HL-60 (cell line): ENCODE results near the gene KLHL22.

Source experiments
- DNase-seq, 2 experiments: peaks; one replicate each; pipeline ENCODE4 v3.0.0-alpha.2; 2010 to 2020; ENCODE audit warnings: low read depth in 1 of 2, low spot score in 1 of 2
- H3K27ac ChIP-seq: fragments of 250-450 bp; sonication (Bioruptor Pico); replicated peaks from 2 replicates; pipeline ENCODE4 v1.5.1; 2020; ENCODE audit warnings: mild to moderate bottlenecking, moderate library complexity
- H3K27me3 ChIP-seq: fragments of 250-450 bp; sonication (Bioruptor Pico); 2 replicates; pipeline ENCODE4 v1.5.1; 2021; ENCODE audit warnings: mild to moderate bottlenecking, moderate library complexity; ENCODE audit not compliant: insufficient read depth, poor library complexity, severe bottlenecking
- H3K4me3 ChIP-seq: replicated peaks from 2 replicates; pipeline ENCODE4 v1.5.1; 2011; ENCODE audit warnings: mild to moderate bottlenecking, control low read depth, low read length; ENCODE audit not compliant: insufficient read depth
- CTCF ChIP-seq: IDR thresholded peaks from one replicate; pipeline ENCODE4 v1.5.1; 2011; ENCODE audit warnings: low read length, control low read depth, inconsistent platforms; ENCODE audit not compliant: insufficient read depth
- GABPA ChIP-seq: IDR thresholded peaks from 2 replicates; pipeline ENCODE4 v1.6.1; 2012; ENCODE audit warnings: low read depth
- POLR2AphosphoS5 ChIP-seq: IDR thresholded peaks from 2 replicates; pipeline ENCODE4 v1.6.1; 2012; ENCODE audit warnings: low read depth
- REST ChIP-seq: IDR thresholded peaks from 2 replicates; pipeline ENCODE4 v1.6.1; 2012; ENCODE audit warnings: low read depth; ENCODE audit not compliant: insufficient replicate concordance
- SPI1 ChIP-seq: IDR thresholded peaks from 2 replicates; pipeline ENCODE4 v1.6.1; 2012; ENCODE audit warnings: low read depth, mild to moderate bottlenecking, borderline replicate concordance

Gene KLHL22

GRCh38 chr22:20401376-20402014, 94.1 kb downstream of the KLHL22 start:
- TF ChIP-seq GABPA (no peak), SPI1 (no peak), POLR2AphosphoS5 (no peak), REST (no peak), CTCF (no peak)

GRCh38 chr22:20400606-20401375, 94.8 kb downstream of the KLHL22 start:
- Histone ChIP-seq H3K27me3 (no peaks in the 10 kb centered on the region), H3K27ac (no peak overlapping the region), H3K4me3 (no peak overlapping the region)
- DNase-seq = no peak
- no peak for TF ChIP-seq POLR2AphosphoS5
- TF ChIP-seq CTCF = no peak
- no peak for TF ChIP-seq REST
- no peak for TF ChIP-seq GABPA

More at GRCh38 chr22:20401376-20402014, 94.1 kb downstream of the KLHL22 start:
- Histone ChIP-seq H3K27me3 (no peaks in the 10 kb centered on the region), H3K27ac (no peak overlapping the region), H3K4me3 (no peak overlapping the region)
- DNase-seq = no peak

DNA sequence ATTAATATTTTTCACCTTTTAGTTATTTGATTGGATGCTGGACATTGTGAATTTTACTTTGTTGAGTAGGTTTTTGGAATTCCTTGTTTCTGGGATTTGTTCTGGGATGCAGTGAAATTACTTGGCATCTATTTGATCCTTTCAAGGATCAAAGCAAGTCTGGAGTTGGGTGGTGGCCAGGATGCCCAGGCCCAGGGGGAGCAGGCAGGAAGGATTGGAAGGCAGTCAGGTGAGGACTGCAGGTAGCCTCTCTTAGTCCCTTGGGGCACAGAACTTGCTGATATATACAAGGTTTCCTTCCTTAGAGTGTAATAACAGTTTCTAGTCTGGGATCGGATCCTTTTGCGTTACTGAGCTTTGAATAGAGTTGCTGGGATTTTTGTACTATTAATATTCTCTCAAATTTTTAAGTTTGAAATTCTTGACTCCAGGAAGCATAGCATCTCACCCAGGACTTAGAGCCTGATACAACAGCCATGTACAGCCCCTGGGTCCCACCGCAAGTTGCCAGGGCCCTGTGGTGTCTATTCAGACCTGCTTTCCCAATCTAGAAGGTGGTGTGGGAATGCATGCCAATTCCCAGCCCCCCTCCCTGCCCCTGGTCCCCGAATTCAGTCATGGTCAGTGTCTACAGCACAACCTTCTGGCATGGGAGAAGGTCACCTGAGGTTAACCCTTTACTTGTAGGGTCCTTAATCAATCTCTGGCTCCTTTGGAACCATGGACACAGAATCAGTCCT, 95.6 kb downstream of the KLHL22 start:
- H3K4me3 ChIP-seq = no peak overlapping the region
- no peaks in the 10 kb centered on the region for H3K27me3 ChIP-seq
- no peak overlapping the region for H3K27ac ChIP-seq
- DNase-seq = no peak
- TF ChIP-seq REST = no peak
- TF ChIP-seq CTCF = no peak
- TF ChIP-seq SPI1 = no peak
- no peak for TF ChIP-seq POLR2AphosphoS5
- no peak for TF ChIP-seq GABPA
